A549 (cell line): ENCODE measurements around the gene CHAF1B. TPM values are rescaled to one million over a fixed set of nuclear protein-coding genes. Genes with fewer than 3 reads are reported as not detected.

Experiments used
- ATAC-seq, 2 experiments: fragments of 200-7000 bp in 1 of 2; fragments of >200 bp in 1 of 2; cut with Nextera tagmentation in 1 of 2; cut with Tn5 transposase in 1 of 2; 3 replicates each; pipeline versions ENCODE4 v1.8.0 to v1.9.1; 2018 to 2020; ENCODE audit warnings: mild to moderate bottlenecking in 1 of 2, moderate library complexity in 1 of 2
- CTCF ChIA-PET: fragments of 300-600 bp; sonication (Branson Sonifier 250); formaldehyde crosslinking; extraction: SDS; loops from one replicate; lab custom pipeline; 2021; ENCODE audit warnings: antibody characterized with exemption, inconsistent platforms; lab: Yijun Ruan, JAX
- POLR2A ChIA-PET: fragments of 350-600 bp; formaldehyde crosslinking; extraction: SDS; loops from one replicate; lab custom pipeline; 2021; ENCODE audit warnings: antibody characterized with exemption, inconsistent platforms; lab: Yijun Ruan, JAX
- DNase-seq, 2 experiments: peaks; one replicate each; pipeline versions ENCODE4 v3.0.0 to v3.0.0-alpha.2; 2011 to 2016; ENCODE audit warnings: low read depth in 1 of 2, low spot score in 1 of 2
- FAIRE-seq: peaks from 2 replicates; lab custom pipeline; 2011; peaks lifted over from hg19 to GRCh38; lab: Jason Lieb, UNC
- H3K27ac ChIP-seq, 2 experiments: fragments of >200 bp; sonication (Bioruptor Twin); formaldehyde crosslinking; 3 replicates each; pipeline ENCODE4 v1.5.1; 2016 to 2017
- H3K4me1 ChIP-seq: fragments of >200 bp; sonication (Bioruptor Twin); formaldehyde crosslinking; 3 replicates; pipeline ENCODE4 v1.6.1; 2016
- H3K4me2 ChIP-seq: fragments of >200 bp; sonication (Bioruptor Twin); formaldehyde crosslinking; 3 replicates; pipeline ENCODE4 v1.6.1; 2016
- H3K4me3 ChIP-seq: fragments of >200 bp; sonication (Bioruptor Twin); formaldehyde crosslinking; 3 replicates; pipeline ENCODE4 v1.5.1; 2016
- H3K9me3 ChIP-seq: fragments of >200 bp; sonication (Bioruptor Twin); formaldehyde crosslinking; 3 replicates; pipeline ENCODE4 v1.6.1; 2016
- CBX8 ChIP-seq: fragments of 200-600 bp; sonication (generic); IDR thresholded peaks from 2 replicates; pipeline ENCODE4 v1.6.1; 2016
- CEBPB ChIP-seq, 2 experiments: fragments of >200 bp in 1 of 2; sonication (Bioruptor Twin) in 1 of 2; formaldehyde crosslinking in 1 of 2; IDR thresholded peaks; 2 replicates each; pipeline ENCODE4 v1.6.1; 2012 to 2016
- CHD2 ChIP-seq: fragments of 150-350 bp; IDR thresholded peaks from 2 replicates; pipeline ENCODE4 v1.6.1; 2014; ENCODE audit warnings: low read length; ENCODE audit not compliant: partially characterized antibody
- ELK1 ChIP-seq: fragments of 150-350 bp; IDR thresholded peaks from 2 replicates; pipeline ENCODE4 v1.6.1; 2014; ENCODE audit warnings: low read depth, mild to moderate bottlenecking, low read length
- EP300 ChIP-seq, 2 experiments: fragments of >200 bp; sonication (Bioruptor Twin); formaldehyde crosslinking; IDR thresholded peaks; 2 replicates in 1 of 2; 3 replicates in 1 of 2; pipeline ENCODE4 v1.6.1; 2016 to 2017
- ESRRA ChIP-seq: fragments of 150-350 bp; IDR thresholded peaks from 2 replicates; pipeline ENCODE4 v1.6.1; 2014; ENCODE audit warnings: mild to moderate bottlenecking, low read length, borderline replicate concordance
- FOSB ChIP-seq: fragments of 250-450 bp; sonication (Bioruptor Pico); IDR thresholded peaks from 2 replicates; pipeline ENCODE4 v1.5.0; 2020; ENCODE audit warnings: mild to moderate bottlenecking, moderate library complexity
- HES2 ChIP-seq: fragments of >200 bp; sonication (Bioruptor Twin); formaldehyde crosslinking; IDR thresholded peaks from 2 replicates; pipeline ENCODE4 v1.6.1; 2016
- HOXA7 ChIP-seq: fragments of 250-450 bp; sonication (Bioruptor Pico); IDR thresholded peaks from 2 replicates; pipeline ENCODE4 v1.5.0; 2020; ENCODE audit warnings: mild to moderate bottlenecking, moderate library complexity
- HOXB13 ChIP-seq: fragments of 250-450 bp; sonication (Bioruptor Pico); IDR thresholded peaks from 2 replicates; pipeline ENCODE4 v1.5.0; 2020; ENCODE audit warnings: low read depth, mild to moderate bottlenecking, moderate library complexity
- HOXB5 ChIP-seq: fragments of 250-450 bp; sonication (Bioruptor Pico); IDR thresholded peaks from 2 replicates; pipeline ENCODE4 v1.5.0; 2020; ENCODE audit warnings: mild to moderate bottlenecking, moderate library complexity
- KDM5A ChIP-seq: fragments of 200-600 bp; sonication (generic); IDR thresholded peaks from 2 replicates; pipeline ENCODE4 v1.6.1; 2016; ENCODE audit warnings: antibody characterized with exemption, mild to moderate bottlenecking
- MAFK ChIP-seq: fragments of 450-650 bp; IDR thresholded peaks from 2 replicates; pipeline ENCODE4 v1.6.1; 2014; ENCODE audit not compliant: partially characterized antibody
- PHF8 ChIP-seq: fragments of 200-600 bp; sonication (generic); IDR thresholded peaks from 2 replicates; pipeline ENCODE4 v1.6.1; 2016; ENCODE audit warnings: low read depth, mild to moderate bottlenecking, antibody characterized with exemption, moderate library complexity, borderline replicate concordance
- POLR2AphosphoS2 ChIP-seq: conservative IDR thresholded peaks from 2 replicates; pipeline ENCODE4 v1.6.1; 2012; ENCODE audit warnings: low read length, improper control_type of control experiment, inconsistent platforms
- RCOR1 ChIP-seq: fragments of 150-350 bp; IDR thresholded peaks from 2 replicates; pipeline ENCODE4 v1.6.1; 2014; ENCODE audit warnings: antibody characterized with exemption, low read length, low read depth
- RFX5 ChIP-seq: fragments of 450-650 bp; IDR thresholded peaks from 2 replicates; pipeline ENCODE4 v1.7.1; 2014; ENCODE audit warnings: antibody characterized with exemption, mild to moderate bottlenecking, moderate library complexity
- SREBF2 ChIP-seq: fragments of 450-650 bp; IDR thresholded peaks from 2 replicates; pipeline ENCODE4 v1.6.1; 2014; ENCODE audit warnings: mild to moderate bottlenecking, moderate library complexity
- TFCP2L1 ChIP-seq: fragments of 250-450 bp; sonication (Bioruptor Pico); IDR thresholded peaks from 2 replicates; pipeline ENCODE4 v1.5.0; 2021; ENCODE audit warnings: mild to moderate bottlenecking
- TP53 ChIP-seq: fragments of 250-450 bp; sonication (Bioruptor Pico); IDR thresholded peaks from 2 replicates; pipeline ENCODE4 v1.5.0; 2021; ENCODE audit warnings: mild to moderate bottlenecking, moderate library complexity
- ZFP36 ChIP-seq: fragments of 450-650 bp; IDR thresholded peaks from 2 replicates; pipeline ENCODE4 v1.6.1; 2014; ENCODE audit warnings: borderline replicate concordance; ENCODE audit not compliant: partially characterized antibody
- WGBS: methylation state at CpG from one replicate; pipeline ENCODE4 v1.1.6; 2017; ENCODE audit errors: missing lambda C conversion rate; 5-methylcytosine and 5-hydroxymethylcytosine counted together
- polyA plus RNA-seq, 4 experiments: library from polyadenylated mRNA; depleted of rRNA in 3 of 4; stranded (reverse); fragments of >200 nt; fragmentation: RNase III in 1 of 4; extraction: RNeasy Plus Mini Kit Qiagen cat#74134 plus additional on column Dnase treatment in 1 of 4; gene quantifications; 2 replicates in 3 of 4; 3 replicates in 1 of 4; pipeline ENCODE4 v1.2.3, GENCODE V29; 2011 to 2017
- TF ChIP-seq, protein P1 (sequence below): fragments of >200 bp; sonication (Bioruptor Twin); formaldehyde crosslinking; IDR thresholded peaks from 3 replicates; pipeline ENCODE4 v1.5.1; 2016
- TF ChIP-seq, protein P2 (sequence below): fragments of >200 bp; sonication (Bioruptor Twin); formaldehyde crosslinking; IDR thresholded peaks from 3 replicates; pipeline ENCODE4 v1.6.1; 2016

The CHAF1B gene
- polyA plus RNA-seq, 2 of the 4 experiments (the other 2 are of a cell fraction): 13.3 to 16.9 TPM

DNA sequence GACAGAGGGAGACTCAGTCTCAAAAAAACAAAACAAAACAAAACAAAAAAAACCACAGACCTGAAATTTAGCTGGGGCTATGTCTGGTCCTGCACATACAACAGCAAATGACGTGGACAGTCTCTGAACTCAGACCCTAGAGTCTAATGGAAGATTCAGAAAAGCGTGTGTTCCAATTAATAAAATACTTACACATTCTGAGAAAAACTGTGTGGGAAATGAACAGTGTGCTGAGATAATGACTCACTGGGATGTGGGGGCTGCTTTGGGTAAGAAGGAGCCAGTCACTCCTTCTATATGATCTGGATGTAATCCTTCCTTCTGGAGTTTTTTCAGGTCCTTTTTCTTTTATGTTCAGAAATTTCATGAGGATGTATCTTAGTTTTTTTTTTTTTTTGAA is 65.3 kb downstream of the CHAF1B start:
- CTCF ChIA-PET: no interaction called here
- POLR2A ChIA-PET: interaction anchor here (0.6 kb wide), 1 partner anchor 20 kb away, joined by 6 read pairs; no protein-coding TSS in a partner anchor
- no peak for FAIRE-seq
- H3K4me2 ChIP-seq: no peak overlapping the region
- H3K4me1 ChIP-seq: peaks cover 18% of the 10 kb centered on the region; the same call in 2 of the 3 replicates
- H3K4me3 ChIP-seq: no peak overlapping the region
- TF ChIP-seq CBX8 (no peak), SREBF2 (no peak), MAFK (no peak), CHD2 (no peak), PHF8 (no peak), HOXB13 (CRISPR knock-in tag) (no peak), ELK1 (no peak), RCOR1 (no peak), HOXA7 (CRISPR knock-in tag) (no peak), TP53 (CRISPR knock-in tag) (no peak), ESRRA (no peak)
- ATAC-seq: no peak
- 91% methylated on average over 2 of the region's 2 CpGs for WGBS
- no peak for DNase-seq
- peak overlapping the region in 1 of 2 experiments; percentile 26; a peak in 1 of 6 replicates for H3K27ac ChIP-seq
- no peaks in the 10 kb centered on the region for H3K9me3 ChIP-seq

DNA sequence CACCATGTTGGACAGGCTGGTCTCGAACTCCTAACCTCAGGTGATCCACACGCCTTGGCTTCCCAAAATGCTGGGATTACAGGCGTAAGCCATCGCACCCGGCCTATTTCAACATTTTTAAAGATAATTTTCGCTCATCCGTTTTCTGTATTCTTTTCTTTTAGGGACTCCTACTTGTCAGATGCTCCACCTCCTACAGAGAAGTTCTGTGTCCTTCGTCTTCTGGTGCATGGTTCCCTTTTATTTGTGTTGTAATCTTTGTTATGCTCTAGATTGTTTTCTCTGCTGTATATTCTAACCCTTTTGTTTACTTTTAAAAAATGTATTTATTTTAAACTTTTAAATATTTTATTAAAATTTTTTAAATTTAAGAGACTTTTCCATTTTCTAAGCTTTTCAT is 66.3 kb downstream of the CHAF1B start:
- TF ChIP-seq RFX5 (no peak), CEBPB (IDR thresholded peaks at IDR 0.05) (no peak), FOSB (CRISPR knock-in tag) (no peak), POLR2AphosphoS2 (no peak), EP300 (IDR thresholded peaks at IDR 0.05) (no peak), HOXB5 (CRISPR knock-in tag) (no peak), KDM5A (no peak), PHF8 (no peak), TFCP2L1 (CRISPR knock-in tag) (no peak), ZFP36 (no peak), HES2 (no peak)
- TF ChIP-seq, protein P1, sequence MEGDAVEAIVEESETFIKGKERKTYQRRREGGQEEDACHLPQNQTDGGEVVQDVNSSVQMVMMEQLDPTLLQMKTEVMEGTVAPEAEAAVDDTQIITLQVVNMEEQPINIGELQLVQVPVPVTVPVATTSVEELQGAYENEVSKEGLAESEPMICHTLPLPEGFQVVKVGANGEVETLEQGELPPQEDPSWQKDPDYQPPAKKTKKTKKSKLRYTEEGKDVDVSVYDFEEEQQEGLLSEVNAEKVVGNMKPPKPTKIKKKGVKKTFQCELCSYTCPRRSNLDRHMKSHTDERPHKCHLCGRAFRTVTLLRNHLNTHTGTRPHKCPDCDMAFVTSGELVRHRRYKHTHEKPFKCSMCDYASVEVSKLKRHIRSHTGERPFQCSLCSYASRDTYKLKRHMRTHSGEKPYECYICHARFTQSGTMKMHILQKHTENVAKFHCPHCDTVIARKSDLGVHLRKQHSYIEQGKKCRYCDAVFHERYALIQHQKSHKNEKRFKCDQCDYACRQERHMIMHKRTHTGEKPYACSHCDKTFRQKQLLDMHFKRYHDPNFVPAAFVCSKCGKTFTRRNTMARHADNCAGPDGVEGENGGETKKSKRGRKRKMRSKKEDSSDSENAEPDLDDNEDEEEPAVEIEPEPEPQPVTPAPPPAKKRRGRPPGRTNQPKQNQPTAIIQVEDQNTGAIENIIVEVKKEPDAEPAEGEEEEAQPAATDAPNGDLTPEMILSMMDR: no peak
- TF ChIP-seq, protein P2, sequence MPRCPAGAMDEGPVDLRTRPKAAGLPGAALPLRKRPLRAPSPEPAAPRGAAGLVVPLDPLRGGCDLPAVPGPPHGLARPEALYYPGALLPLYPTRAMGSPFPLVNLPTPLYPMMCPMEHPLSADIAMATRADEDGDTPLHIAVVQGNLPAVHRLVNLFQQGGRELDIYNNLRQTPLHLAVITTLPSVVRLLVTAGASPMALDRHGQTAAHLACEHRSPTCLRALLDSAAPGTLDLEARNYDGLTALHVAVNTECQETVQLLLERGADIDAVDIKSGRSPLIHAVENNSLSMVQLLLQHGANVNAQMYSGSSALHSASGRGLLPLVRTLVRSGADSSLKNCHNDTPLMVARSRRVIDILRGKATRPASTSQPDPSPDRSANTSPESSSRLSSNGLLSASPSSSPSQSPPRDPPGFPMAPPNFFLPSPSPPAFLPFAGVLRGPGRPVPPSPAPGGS: no peak
- TF ChIP-seq, all 56 proteins: peak for 0
- WGBS: 84% methylated on average over 8 of the region's 8 CpGs
- FAIRE-seq (no peak), ATAC-seq (no peak), DNase-seq (no peak)
- Histone ChIP-seq H3K27ac (no peak overlapping the region), H3K4me3 (no peak overlapping the region), H3K9me3 (no peaks in the 10 kb centered on the region), H3K4me2 (no peak overlapping the region), H3K4me1 (peaks cover 18% of the 10 kb centered on the region; the same call in 2 of the 3 replicates)
- POLR2A ChIA-PET: no interaction called here
- CTCF ChIA-PET: no interaction called here
